Gastroesophageal sphincter (tissue), 4 donors: ENCODE results near the gene MGAT5B. TPM values are rescaled to one million over a fixed set of nuclear protein-coding genes. Genes with fewer than 3 reads are reported as not detected.

Experiments
- ATAC-seq: fragments of 150-250 bp; one replicate; pipeline ENCODE4 v1.9.1; 2016; ENCODE audit warnings: mild to moderate bottlenecking, moderate library complexity
- H3K27ac ChIP-seq, 4 donors: fragments of 200-600 bp; sonication (generic) in 3 of 4; 1 replicate in 3 of 4; 2 replicates in 1 of 4; pipeline ENCODE4 v1.5.1; 2016 to 2019
- H3K27me3 ChIP-seq: fragments of 200-600 bp; sonication (generic); one replicate; pipeline ENCODE4 v1.5.1; 2019
- H3K36me3 ChIP-seq, 2 donors: fragments of 200-600 bp; sonication (generic); one replicate each; pipeline ENCODE4 v1.5.1; 2019; ENCODE audit warnings: control low read depth in 1 of 2
- H3K4me1 ChIP-seq, 3 donors: fragments of 200-600 bp; sonication (generic); 1 replicate in 2 of 3; 2 replicates in 1 of 3; pipeline ENCODE4 v1.5.1; 2016 to 2019; ENCODE audit warnings: control low read depth in 2 of 3
- H3K4me3 ChIP-seq, 2 donors: fragments of 200-600 bp; sonication (generic); one replicate each; pipeline ENCODE4 v1.5.1; 2019; ENCODE audit warnings: mild to moderate bottlenecking in 1 of 2, moderate library complexity in 1 of 2
- H3K9me3 ChIP-seq, 3 donors: fragments of 200-600 bp; sonication (generic); one replicate each; pipeline ENCODE4 v1.5.1; 2017 to 2019; ENCODE audit warnings: control low read depth in 2 of 3
- CTCF ChIP-seq, 4 experiments: fragments of 200-600 bp in 2 of 4; fragments of 450-650 bp in 2 of 4; sonication (generic) in 1 of 4; IDR thresholded peaks; one replicate each; pipeline ENCODE4 v1.5.1; 2017 to 2019; ENCODE audit warnings: antibody characterized with exemption in 4 of 4, mild to moderate bottlenecking in 2 of 4, moderate library complexity in 2 of 4
- EP300 ChIP-seq: sonication (generic); formaldehyde crosslinking; IDR thresholded peaks from one replicate; pipeline ENCODE4 v1.6.1; 2017; ENCODE audit warnings: antibody characterized with exemption, mild to moderate bottlenecking
- POLR2A ChIP-seq, 2 donors: fragments of 450-650 bp; IDR thresholded peaks; one replicate each; pipeline ENCODE4 v1.6.1; 2017; ENCODE audit warnings: antibody characterized with exemption in 2 of 2, mild to moderate bottlenecking in 2 of 2, moderate library complexity in 1 of 2
- POLR2AphosphoS5 ChIP-seq: sonication (generic); formaldehyde crosslinking; IDR thresholded peaks from one replicate; pipeline ENCODE4 v1.6.1; 2017; ENCODE audit warnings: antibody characterized with exemption
- WGBS, 2 donors: methylation state at CpG; one replicate each; pipeline ENCODE4 v1.1.5; 2018; ENCODE audit warnings: low coverage in 1 of 2; 5-methylcytosine and 5-hydroxymethylcytosine counted together
- total RNA-seq, 4 donors: library from RNA; depleted of rRNA; stranded (reverse); fragments of >200 nt; gene quantifications; one replicate each; pipeline ENCODE4 v1.1.0, GENCODE V29; 2016

Gene MGAT5B
- total RNA-seq, 4 donors from 2014 or later = 0.12 to 0.81 (median 0.29) TPM

- no peaks in the 10 kb centered on the region for H3K36me3 ChIP-seq
- H3K4me1 ChIP-seq = no peaks in the 10 kb centered on the region
- no peak for TF ChIP-seq POLR2AphosphoS5
- TF ChIP-seq POLR2A (IDR thresholded peaks at IDR 0.05) = no peak
- no peak for TF ChIP-seq CTCF (IDR thresholded peaks at IDR 0.05)
- no peak for TF ChIP-seq EP300
- H3K4me3 ChIP-seq = no peak overlapping the region
- no peaks in the 10 kb centered on the region for H3K9me3 ChIP-seq
- 90% methylated on average over 9 of the region's 28 CpGs; no CpG with 5 or more reads in 1 of the 2 donors for WGBS, 2 donors
- H3K27me3 ChIP-seq = peaks cover 89% of the 10 kb centered on the region
- no peak for ATAC-seq
- no peak overlapping the region for H3K27ac ChIP-seq
Measured at GRCh38 chr17:76915840-76916510, 47.8 kb downstream of the MGAT5B start.

- Histone ChIP-seq H3K36me3 (no peaks in the 10 kb centered on the region), H3K4me3 (no peak overlapping the region), H3K27ac (no peak overlapping the region), H3K27me3 (peaks cover 88% of the 10 kb centered on the region), H3K9me3 (no peaks in the 10 kb centered on the region), H3K4me1 (no peaks in the 10 kb centered on the region)
- 20% methylated on average over 1 of the region's 15 CpGs; no CpG with 5 or more reads in 1 of the 2 donors for WGBS, 2 donors
- ATAC-seq = no peak
- TF ChIP-seq EP300 (no peak), POLR2A (IDR thresholded peaks at IDR 0.05) (no peak), CTCF (IDR thresholded peaks at IDR 0.05) (no peak), POLR2AphosphoS5 (no peak)
Measured at GRCh38 chr17:76917829-76918228, 49.6 kb downstream of the MGAT5B start.

- Histone ChIP-seq H3K4me3 (no peak overlapping the region), H3K27me3 (peaks cover 88% of the 10 kb centered on the region), H3K27ac (no peak overlapping the region), H3K9me3 (no peaks in the 10 kb centered on the region), H3K36me3 (no peaks in the 10 kb centered on the region), H3K4me1 (no peaks in the 10 kb centered on the region)
- ATAC-seq = no peak
- TF ChIP-seq EP300 (no peak), CTCF (IDR thresholded peaks at IDR 0.05) (no peak), POLR2A (IDR thresholded peaks at IDR 0.05) (no peak), POLR2AphosphoS5 (no peak)
- 56% methylated on average over 6 of the region's 6 CpGs; no CpG with 5 or more reads in 1 of the 2 donors for WGBS, 2 donors
Measured at GRCh38 chr17:76918811-76919210, 50.6 kb downstream of the MGAT5B start.

- peaks cover 0 to 4% (median 2%) of the 10 kb centered on the region in 3 donors for H3K4me1 ChIP-seq
- TF ChIP-seq POLR2A (IDR thresholded peaks at IDR 0.05) (no peak), POLR2AphosphoS5 (no peak), CTCF (IDR thresholded peaks at IDR 0.05) (no peak), EP300 (no peak)
- H3K9me3 ChIP-seq = no peaks in the 10 kb centered on the region
- H3K27me3 ChIP-seq = peaks cover 81% of the 10 kb centered on the region
- ATAC-seq = no peak
- no peak overlapping the region for H3K4me3 ChIP-seq
- H3K27ac ChIP-seq = no peak overlapping the region
- 37 to 58% methylated on average over 7 to 10 of the region's 13 CpGs for WGBS, 2 donors
- no peaks in the 10 kb centered on the region for H3K36me3 ChIP-seq
Measured at GRCh38 chr17:76920364-76921139, 52.3 kb downstream of the MGAT5B start.
